ENCODE data around the gene AP1S1. TPM values are rescaled to one million over a fixed set of nuclear protein-coding genes. Genes with fewer than 3 reads are reported as not detected.
A peak's percentile ranks its signal among the peaks of the same experiment; 100 is the strongest.

AP1S1 gene
- total RNA-seq, 1 donor from 2014 or later = 63.4 TPM

DNA sequence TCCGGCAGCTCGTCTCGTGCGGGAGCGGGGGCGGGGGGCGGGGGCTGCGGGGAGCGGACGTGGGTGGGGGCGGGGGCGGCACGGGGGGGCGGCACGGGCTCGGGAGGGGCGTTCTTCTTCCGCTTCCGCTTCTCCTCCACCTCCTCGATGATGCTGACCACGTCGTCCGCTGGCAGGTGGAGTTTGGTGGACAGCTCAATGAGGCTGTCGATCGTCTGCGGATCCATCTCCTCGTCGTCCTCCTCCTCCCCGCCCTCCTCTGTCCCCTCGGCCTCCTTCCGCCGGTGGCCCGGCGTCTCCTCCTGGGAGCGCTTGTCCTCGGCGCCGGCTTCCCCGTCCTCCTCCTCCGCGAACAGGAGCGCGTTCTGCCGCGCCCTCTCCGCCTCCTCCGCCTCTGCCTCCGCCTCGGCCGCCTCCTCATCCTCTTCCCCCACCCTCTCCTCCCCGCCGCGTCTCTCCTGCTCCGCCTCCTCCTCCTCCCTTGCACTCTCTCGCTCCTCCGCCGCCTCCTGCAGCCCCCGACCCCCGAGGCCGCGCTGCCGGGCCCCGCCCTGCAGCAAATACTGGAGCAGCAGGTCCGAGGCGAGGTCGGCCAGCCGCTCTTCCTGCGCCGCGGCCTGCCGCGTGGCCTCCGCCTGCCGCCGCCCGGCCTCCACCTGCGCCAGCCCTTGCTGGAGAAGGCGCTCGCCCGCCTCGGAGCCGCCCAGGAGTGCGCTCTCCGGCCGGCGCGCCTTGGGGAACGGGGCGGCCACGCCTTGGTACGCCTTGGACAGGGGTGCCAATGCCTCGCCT lies 9.2 kb downstream of the AP1S1 start:
- no peak for TF ChIP-seq CTCF (IDR thresholded peaks at IDR 0.05; ENCODE audit: unreplicated experiment)
- Mint-ChIP-seq H3K36me3 (peaks cover 6% of the 10 kb centered on the region), H3K27me3 (ENCODE audit: low read depth) (peaks cover 60% of the 10 kb centered on the region), H3K4me3 (peak overlapping the region; percentile 61), H3K4me1 (peaks cover 42% of the 10 kb centered on the region), H3K27ac (no peak overlapping the region), H3K9me3 (no peaks in the 10 kb centered on the region)
- no peak for DNase-seq (ENCODE audit: low spot score in 2 of 2, unreplicated experiment in 2 of 2)

DNA sequence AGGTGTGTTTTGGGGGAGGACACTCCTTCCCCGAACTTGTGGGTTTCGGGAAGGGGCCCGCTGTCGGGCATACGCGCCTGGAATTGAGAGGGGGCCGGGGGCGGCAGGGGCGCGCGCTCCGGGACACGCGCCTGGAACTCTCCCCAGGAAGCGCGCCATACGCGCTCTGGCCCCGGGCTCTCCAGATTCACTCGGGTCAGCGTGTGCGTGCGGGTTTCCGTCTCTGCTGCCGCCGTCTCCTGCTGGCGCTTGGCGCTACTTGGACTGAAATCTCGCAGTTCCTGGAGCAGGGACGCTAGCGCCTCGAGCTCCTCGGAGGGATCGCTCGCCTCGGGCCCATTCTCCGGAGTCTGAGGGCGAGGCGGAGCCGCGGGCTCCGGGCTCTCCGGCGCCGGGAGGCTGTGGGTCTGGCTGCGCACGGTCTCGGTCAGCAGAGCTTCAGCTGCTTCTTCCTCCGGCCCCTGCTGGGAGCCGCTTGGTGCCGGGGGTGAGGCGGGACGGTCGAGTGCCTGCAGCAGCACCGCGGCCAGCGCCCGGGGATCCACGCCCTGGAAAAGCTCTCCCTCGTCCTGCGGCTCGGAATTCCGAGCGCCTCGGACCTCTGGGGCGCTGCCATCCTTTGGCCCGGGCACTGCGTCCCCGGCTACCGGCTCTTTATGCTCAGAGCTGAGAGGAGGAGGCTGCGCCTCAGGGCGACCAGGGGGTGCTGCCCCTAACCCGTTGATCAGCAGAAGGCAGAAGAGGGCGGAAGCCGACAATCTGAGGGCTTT lies 10.0 kb downstream of the AP1S1 start:
- Mint-ChIP-seq H3K9me3 (no peaks in the 10 kb centered on the region), H3K36me3 (peaks cover 4% of the 10 kb centered on the region), H3K4me3 (peak overlapping the region; percentile 54)

DNA sequence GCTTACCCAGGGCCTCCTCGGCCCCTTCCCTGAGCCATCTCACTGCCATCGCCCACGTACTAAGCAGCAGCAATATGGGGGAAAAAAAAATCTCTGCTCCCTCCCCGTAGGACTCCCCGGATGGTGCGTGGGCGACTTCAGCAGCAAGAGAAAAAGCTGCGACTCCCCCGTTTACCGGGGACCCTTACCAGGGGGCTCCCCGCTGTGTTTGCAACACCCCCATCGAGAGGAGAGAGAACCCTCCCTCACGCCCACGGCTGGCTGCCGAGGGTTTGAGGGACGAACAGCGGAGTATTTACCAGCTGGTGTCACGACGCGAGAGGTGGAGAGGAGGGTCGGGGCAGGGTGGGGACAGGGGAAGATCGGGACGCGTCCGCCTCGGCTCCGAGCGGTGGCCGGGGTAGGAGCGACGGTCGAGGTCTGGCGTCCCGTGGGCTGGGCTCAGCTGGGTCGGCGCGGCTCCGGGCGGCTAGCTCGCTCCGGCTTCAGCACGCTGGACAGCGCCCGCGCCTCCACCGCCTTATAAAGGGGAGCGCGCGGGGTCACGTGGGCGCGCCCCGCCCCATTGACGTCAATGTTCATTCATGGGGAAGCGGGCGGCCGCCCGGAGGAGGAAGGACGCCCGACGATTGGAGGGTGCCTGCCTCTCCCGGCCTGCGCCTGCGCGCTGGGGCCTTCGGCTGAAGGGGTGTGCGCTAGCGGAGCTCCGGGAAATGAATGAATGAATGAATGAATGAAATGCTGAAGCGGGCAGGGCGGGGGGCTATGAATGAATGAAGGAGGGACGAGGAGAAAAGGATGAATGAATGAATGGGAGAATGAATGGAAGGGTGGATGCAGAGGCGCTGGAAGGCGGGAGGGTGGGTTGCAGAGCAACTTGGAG lies 11.0 kb downstream of the AP1S1 start, which contains the start of gene VGF:
Gene VGF, minus strand, starts transcription at position 495 of the 883 bp plus-strand sequence. CDS start 726 bp downstream, outside the sequence.
- peaks cover 2% of the 10 kb centered on the region for H3K36me3 Mint-ChIP-seq
- peaks cover 79% of the 10 kb centered on the region for H3K27me3 Mint-ChIP-seq (ENCODE audit: low read depth)
- H3K4me1 Mint-ChIP-seq = peaks cover 52% of the 10 kb centered on the region
- peak within 1 kb of the TSS; percentile 67 for H3K4me3 Mint-ChIP-seq
- TF ChIP-seq CTCF (IDR thresholded peaks at IDR 0.05; ENCODE audit: unreplicated experiment) = no peak
- no peaks in the 10 kb centered on the region for H3K9me3 Mint-ChIP-seq
- H3K27ac Mint-ChIP-seq = peak within 1 kb of the TSS; percentile 76
- DNase-seq (ENCODE audit: low spot score in 2 of 2, unreplicated experiment in 2 of 2) = peak; percentile 87 to 93

More for the DNA sequence above, 10.0 kb downstream of the AP1S1 start:
- DNase-seq (ENCODE audit: low spot score in 2 of 2, unreplicated experiment in 2 of 2) = peak; percentile 70 to 80
- H3K4me1 Mint-ChIP-seq = peaks cover 45% of the 10 kb centered on the region
- TF ChIP-seq CTCF (IDR thresholded peaks at IDR 0.05; ENCODE audit: unreplicated experiment) = no peak
- no peak overlapping the region for H3K27ac Mint-ChIP-seq
- peaks cover 68% of the 10 kb centered on the region for H3K27me3 Mint-ChIP-seq (ENCODE audit: low read depth)

DNA sequence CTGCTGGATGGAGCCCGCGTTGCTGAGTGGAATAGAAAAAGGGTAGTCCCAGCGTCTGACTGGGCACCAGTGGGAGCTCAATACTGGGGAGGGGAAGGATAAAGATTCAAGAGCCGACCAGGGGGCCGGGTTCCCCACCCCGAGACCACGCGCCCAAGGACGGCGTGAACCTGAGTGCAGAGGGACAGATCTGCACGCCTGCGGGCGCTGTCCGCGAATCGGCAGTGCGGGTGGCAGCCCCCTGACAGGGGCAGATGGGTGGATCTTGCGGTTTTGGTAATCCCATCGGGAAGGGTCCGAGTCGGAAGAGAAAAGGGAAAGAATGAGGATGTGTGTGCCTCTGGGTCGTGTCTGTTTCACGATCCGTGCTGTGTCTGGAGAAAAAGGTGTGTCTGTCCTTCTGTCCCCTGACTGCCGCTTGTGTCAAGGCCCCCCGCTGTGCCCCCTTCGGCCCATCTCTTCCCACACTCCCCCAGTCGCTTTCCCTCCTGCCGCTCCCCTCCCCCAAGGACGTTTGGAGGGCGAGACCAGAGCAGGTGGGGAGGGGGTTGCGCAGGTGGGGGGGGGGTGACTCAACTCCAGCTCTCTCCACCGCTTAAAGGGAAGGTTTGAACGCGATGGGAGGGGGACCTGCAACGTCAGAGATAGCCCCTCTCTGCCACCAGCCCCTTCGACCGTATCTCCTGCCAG lies 11.8 kb downstream of the AP1S1 start:
- Mint-ChIP-seq H3K4me1 (peaks cover 52% of the 10 kb centered on the region), H3K27me3 (ENCODE audit: low read depth) (peaks cover 87% of the 10 kb centered on the region), H3K36me3 (peaks cover 1% of the 10 kb centered on the region), H3K4me3 (peak overlapping the region; percentile 67), H3K27ac (no peak overlapping the region), H3K9me3 (no peaks in the 10 kb centered on the region)
- DNase-seq (ENCODE audit: low spot score in 2 of 2, unreplicated experiment in 2 of 2) = no peak
- TF ChIP-seq CTCF (IDR thresholded peaks at IDR 0.05; ENCODE audit: unreplicated experiment) = no peak

- no peak for DNase-seq (ENCODE audit: low spot score in 2 of 2, unreplicated experiment in 2 of 2)
- Mint-ChIP-seq H3K27ac (no peak overlapping the region), H3K4me1 (peaks cover 47% of the 10 kb centered on the region), H3K9me3 (no peaks in the 10 kb centered on the region), H3K4me3 (no peak overlapping the region), H3K27me3 (ENCODE audit: low read depth) (peaks cover 88% of the 10 kb centered on the region), H3K36me3 (no peaks in the 10 kb centered on the region)
- TF ChIP-seq CTCF (IDR thresholded peaks at IDR 0.05; ENCODE audit: unreplicated experiment) = no peak
These were observed 12.3 kb downstream of the AP1S1 start for GRCh38 chr7:101166648-101166908.

All from mesothelial cell of epicardium (in vitro differentiated cells).